ENCODE data around the gene SPSB2. TPM values are rescaled to one million over a fixed set of nuclear protein-coding genes. Genes with fewer than 3 reads are reported as not detected.

Gene SPSB2, protein sequence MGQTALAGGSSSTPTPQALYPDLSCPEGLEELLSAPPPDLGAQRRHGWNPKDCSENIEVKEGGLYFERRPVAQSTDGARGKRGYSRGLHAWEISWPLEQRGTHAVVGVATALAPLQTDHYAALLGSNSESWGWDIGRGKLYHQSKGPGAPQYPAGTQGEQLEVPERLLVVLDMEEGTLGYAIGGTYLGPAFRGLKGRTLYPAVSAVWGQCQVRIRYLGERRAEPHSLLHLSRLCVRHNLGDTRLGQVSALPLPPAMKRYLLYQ
- 2.6 and 3.7 TPM in 2 replicates for polyA plus RNA-seq (2011; rRNA removed)
- 2.1 and 2.3 TPM in 2 replicates for polyA minus RNA-seq (2011; rRNA and poly(A)+ RNA removed)

DNA sequence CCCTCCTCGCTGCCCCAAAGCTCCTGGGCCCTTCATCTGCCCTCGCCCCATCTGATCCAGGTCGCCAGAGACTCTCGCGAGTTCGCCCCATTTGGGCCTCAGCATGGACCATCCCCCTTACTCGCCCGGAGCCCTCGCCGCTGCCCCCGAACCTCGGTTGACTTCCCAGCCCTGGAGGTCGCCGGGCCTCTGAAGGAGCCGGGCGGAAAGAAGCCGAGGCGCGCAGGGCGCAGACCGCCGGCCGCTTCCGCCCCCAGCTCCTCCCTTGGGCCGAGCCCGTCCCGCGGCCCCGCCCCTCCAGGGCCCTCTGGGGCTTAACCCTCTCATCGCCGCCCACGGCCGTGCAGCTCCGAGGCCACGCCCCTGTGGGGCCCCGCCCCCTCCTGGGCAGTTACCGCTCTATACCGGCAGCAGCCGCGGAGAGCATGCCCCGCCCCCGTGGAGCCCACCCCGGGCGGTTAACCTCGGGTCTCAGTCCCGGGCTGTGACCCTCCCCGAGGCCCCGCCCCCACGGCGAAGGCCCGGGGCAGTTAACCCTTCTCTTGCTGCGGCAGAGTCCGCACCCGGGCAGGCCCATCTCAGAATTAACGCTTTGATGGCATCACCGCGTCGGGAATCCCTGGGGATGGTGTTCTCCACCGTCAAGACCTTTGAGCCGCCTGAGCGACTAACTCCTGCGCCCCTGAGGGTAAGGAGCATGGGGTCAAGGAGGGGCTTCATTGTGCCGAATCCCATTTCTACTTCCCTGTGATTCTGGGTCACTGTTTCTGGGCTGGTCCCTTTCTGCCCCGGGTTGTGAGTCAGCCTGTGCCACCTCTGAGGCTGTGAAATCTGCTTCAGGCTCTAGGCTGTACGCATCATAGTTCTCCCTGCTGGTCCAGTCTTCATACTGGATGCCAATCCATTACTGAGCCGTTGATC is at the start of gene SPSB2:
SPSB2 (minus strand) TSS at position 210 of the 921 bp plus-strand sequence. CDS start 402 bp downstream, outside the sequence.
- peak; percentile 79 for DNase-seq (ENCODE audit: low read depth, low spot score)
- Histone ChIP-seq H3K27ac (ENCODE audit: low read depth, low read length) (peak within 1 kb of the TSS; percentile 81), H3K27me3 (ENCODE audit: control insufficient read depth, insufficient read depth, low read length) (no peaks in the 10 kb centered on the region), H3K9me3 (ENCODE audit: control insufficient read depth, insufficient read depth, low read length) (no peaks in the 10 kb centered on the region; the same call in 1 of the 2 replicates), H3K4me3 (ENCODE audit: low read depth, low read length) (peak within 1 kb of the TSS; percentile 84)
- CTCF ChIA-PET: interaction anchor here (0.6 to 5.1 kb wide), 26 partner anchors 9 to 236 kb away, joined by 3 to 50 read pairs (median 6); partner anchors contain the start of genes C12orf57, C1RL, CDCA3 and COPS7A
- TF ChIP-seq, protein P1, sequence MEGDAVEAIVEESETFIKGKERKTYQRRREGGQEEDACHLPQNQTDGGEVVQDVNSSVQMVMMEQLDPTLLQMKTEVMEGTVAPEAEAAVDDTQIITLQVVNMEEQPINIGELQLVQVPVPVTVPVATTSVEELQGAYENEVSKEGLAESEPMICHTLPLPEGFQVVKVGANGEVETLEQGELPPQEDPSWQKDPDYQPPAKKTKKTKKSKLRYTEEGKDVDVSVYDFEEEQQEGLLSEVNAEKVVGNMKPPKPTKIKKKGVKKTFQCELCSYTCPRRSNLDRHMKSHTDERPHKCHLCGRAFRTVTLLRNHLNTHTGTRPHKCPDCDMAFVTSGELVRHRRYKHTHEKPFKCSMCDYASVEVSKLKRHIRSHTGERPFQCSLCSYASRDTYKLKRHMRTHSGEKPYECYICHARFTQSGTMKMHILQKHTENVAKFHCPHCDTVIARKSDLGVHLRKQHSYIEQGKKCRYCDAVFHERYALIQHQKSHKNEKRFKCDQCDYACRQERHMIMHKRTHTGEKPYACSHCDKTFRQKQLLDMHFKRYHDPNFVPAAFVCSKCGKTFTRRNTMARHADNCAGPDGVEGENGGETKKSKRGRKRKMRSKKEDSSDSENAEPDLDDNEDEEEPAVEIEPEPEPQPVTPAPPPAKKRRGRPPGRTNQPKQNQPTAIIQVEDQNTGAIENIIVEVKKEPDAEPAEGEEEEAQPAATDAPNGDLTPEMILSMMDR (IDR thresholded peaks at IDR 0.05; ENCODE audit: low read depth, low read length): no peak
- POLR2A ChIA-PET: interaction anchor here (0.6 to 3.3 kb wide), 20 partner anchors 8 to 341 kb away, joined by 3 to 37 read pairs (median 5); partner anchors contain the start of genes C12orf57, CDCA3, GAPDH and LRRC23

DNA sequence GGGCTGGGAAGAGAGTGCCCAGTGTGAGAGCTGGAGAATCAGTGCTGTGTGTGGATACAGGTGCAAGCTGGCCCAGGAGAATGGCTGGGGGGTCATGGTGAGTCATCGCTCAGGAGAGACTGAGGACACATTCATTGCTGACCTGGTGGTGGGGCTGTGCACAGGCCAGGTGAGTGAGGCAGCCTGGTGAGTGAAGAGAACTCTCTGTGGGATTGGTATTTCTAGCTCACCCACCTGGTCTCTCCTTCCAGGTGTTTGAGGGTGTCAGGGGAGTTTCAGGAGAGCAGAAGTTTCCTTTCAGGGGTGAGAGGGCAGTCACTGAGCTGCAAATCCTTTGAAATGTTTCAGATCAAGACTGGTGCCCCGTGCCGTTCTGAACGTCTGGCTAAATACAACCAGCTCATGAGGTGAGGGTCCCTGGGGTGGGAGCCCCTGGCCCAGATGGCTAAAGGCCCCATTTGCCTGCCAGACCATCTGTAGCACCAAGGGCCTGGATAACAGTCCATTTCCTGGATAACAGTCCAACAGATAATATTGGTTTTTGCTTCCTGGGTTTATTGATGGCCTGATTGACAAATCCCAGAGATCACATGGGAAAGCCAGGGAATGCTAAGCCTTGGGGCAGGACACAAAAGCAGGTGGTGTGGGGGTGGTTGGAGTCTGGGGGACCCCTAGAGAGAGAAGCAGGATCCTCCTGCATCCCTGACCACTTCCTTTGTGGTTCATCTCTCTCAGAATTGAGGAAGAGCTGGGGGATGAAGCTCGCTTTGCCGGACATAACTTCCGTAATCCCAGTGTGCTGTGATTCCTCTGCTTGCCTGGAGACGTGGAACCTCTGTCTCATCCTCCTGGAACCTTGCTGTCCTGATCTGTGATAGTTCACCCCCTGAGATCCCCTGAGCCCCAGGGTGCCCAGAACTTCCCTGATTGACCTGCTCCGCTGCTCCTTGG is 49.2 kb upstream of the SPSB2 start:
- ChIA-PET POLR2A (interaction anchor here (1.1 to 1.7 kb wide), 2 partner anchors 15 to 50 kb away, joined by 3 to 4 read pairs; partner anchors contain the start of gene SPSB2), CTCF (interaction anchor here (0.8 to 1.7 kb wide), 4 partner anchors 16 to 53 kb away, joined by 3 to 5 read pairs (median 4); no protein-coding TSS in a partner anchor)
- Histone ChIP-seq H3K9me3 (ENCODE audit: control insufficient read depth, insufficient read depth, low read length) (no peaks in the 10 kb centered on the region), H3K27ac (ENCODE audit: low read depth, low read length) (no peak overlapping the region), H3K4me3 (ENCODE audit: low read depth, low read length) (no peak overlapping the region), H3K27me3 (ENCODE audit: control insufficient read depth, insufficient read depth, low read length) (no peaks in the 10 kb centered on the region)
- TF ChIP-seq, protein P1 (IDR thresholded peaks at IDR 0.05; ENCODE audit: low read depth, low read length): no peak
- no peak for DNase-seq (ENCODE audit: low read depth, low spot score)

DNA sequence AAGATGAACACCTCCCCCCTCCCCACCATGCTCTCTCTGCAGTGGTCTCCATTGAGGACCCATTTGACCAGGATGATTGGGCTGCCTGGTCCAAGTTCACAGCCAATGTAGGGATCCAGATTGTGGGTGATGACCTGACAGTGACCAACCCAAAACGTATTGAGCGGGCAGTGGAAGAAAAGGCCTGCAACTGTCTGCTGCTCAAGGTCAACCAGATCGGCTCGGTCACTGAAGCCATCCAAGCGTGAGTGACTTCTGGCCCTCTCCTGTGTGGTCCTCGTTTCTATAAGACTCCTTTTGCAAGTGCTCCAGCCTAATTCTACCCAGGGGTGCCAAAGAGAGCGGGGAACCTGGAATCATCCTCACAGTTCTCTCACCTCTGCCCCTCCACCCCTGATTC is 48.4 kb upstream of the SPSB2 start:
- H3K9me3 ChIP-seq (ENCODE audit: control insufficient read depth, insufficient read depth, low read length): no peaks in the 10 kb centered on the region
- ChIA-PET POLR2A (interaction anchor here (1.7 kb wide), 1 partner anchor 16 kb away, joined by 4 read pairs; no protein-coding TSS in a partner anchor), CTCF (interaction anchor here (1.1 to 1.7 kb wide), 2 partner anchors 17 to 52 kb away, joined by 5 read pairs; no protein-coding TSS in a partner anchor)
- DNase-seq (ENCODE audit: low read depth, low spot score): no peak
- H3K27me3 ChIP-seq (ENCODE audit: control insufficient read depth, insufficient read depth, low read length): no peaks in the 10 kb centered on the region
- H3K27ac ChIP-seq (ENCODE audit: low read depth, low read length): no peak overlapping the region
- TF ChIP-seq, protein P1 (IDR thresholded peaks at IDR 0.05; ENCODE audit: low read depth, low read length): no peak
- H3K4me3 ChIP-seq (ENCODE audit: low read depth, low read length): no peak overlapping the region

DNA sequence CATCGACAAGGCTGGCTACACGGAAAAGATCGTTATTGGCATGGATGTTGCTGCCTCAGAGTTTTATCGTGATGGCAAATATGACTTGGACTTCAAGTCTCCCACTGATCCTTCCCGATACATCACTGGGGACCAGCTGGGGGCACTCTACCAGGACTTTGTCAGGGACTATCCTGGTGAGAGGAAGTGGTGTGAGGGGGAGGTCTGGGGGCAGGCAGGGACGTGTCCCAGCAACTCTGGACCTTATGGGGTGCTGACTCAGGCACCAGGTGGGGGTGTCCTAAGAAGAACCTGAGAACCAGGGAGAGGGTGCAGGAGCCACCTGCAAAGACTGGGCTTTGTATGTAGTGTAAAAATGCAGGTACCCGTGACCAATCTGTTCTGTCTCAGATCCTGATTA is 46.5 kb upstream of the SPSB2 start:
- ChIA-PET POLR2A (no interaction called here), CTCF (no interaction called here)
- H3K27me3 ChIP-seq (ENCODE audit: control insufficient read depth, insufficient read depth, low read length): no peaks in the 10 kb centered on the region
- TF ChIP-seq, protein P1 (IDR thresholded peaks at IDR 0.05; ENCODE audit: low read depth, low read length): no peak
- H3K4me3 ChIP-seq (ENCODE audit: low read depth, low read length): no peak overlapping the region
- DNase-seq (ENCODE audit: low read depth, low spot score): no peak
- no peaks in the 10 kb centered on the region; the same call in 1 of the 2 replicates for H3K9me3 ChIP-seq (ENCODE audit: control insufficient read depth, insufficient read depth, low read length)
- H3K27ac ChIP-seq (ENCODE audit: low read depth, low read length): no peak overlapping the region

Data from AG04450 (cell line).